ENCODE data around the gene PLCD4. TPM values are rescaled to one million over a fixed set of nuclear protein-coding genes. Genes with fewer than 3 reads are reported as not detected.

PLCD4 gene
- total RNA-seq = 0.27 TPM

DNA sequence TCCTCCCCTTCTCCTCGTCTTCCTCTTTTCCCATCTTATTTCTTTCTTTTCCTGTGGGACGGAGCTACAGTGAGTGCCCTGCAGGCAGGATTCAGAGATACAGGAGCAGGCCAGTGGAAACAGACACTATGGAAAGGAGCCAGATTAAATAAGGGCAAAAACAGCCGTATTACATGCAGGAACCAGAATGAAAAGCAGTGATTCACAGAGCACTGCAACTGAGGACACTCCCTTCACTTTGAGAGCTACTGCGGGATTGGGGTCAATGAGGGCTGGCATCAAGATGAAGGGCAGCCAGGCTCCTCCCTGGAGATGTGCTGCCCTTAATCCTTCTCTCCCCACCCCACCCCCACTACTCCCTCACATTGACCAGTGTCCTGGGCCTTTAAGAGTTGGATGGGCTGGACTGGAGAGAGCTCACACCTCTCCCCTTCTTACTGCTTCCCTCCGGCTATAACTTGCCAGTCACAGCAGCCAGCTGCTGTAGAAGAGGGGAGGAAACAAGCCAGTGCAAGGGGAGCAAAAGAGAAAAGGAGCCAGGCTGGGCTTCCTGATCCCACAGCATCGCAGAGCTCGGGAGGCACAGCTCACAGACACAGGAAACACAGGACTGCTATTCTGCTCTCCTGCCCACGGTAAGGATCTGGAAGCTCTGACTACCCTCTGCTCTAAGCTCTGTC is at the start of gene PLCD4:
TSS of gene PLCD4 (plus strand) at position 464 of the 680 bp plus-strand sequence. CDS start 7,841 bp downstream, outside the sequence.
- DNase-seq (ENCODE audit: low read depth in 2 of 3, low spot score in 2 of 3) = no peak

DNA sequence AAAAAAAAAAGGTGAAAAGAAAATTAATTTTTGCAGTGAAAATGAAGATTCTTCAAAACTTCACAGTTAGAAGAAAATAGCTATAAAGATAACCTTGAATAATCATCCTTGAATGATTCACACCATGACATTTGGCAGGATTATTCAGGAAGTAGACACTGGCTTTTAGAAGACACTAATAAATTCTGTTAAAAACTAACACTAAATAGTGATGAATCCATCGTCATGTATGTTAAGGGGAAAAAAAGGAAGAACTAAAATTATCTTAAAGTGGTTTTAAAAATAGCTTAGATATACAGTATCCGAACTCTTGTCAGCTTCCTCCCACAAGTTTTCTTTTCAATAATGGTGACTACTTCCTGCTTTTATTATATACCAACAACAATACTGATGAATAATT is 49.8 kb upstream of the PLCD4 start:
- no peak for DNase-seq (ENCODE audit: low read depth in 2 of 3, low spot score in 2 of 3)

DNA sequence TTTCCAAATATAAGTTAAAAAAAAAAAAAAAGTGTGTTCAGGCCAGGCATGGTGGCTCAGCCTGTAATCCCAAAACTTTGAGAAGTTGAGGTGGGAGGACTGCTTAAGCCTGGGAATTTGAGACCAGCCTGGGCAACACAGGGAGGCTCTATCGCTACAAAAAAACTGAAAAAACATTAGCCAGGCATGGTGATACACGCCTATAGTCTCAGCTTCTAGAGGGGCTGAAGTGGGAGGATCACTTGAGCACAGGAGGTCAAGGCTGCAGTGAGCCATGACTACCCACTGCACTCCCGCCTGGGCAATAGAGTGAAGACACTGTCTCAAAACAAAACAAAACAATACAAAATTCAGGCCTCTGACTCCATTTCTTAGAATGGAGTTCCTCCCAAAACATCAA is 48.7 kb upstream of the PLCD4 start:
- no peak for DNase-seq (ENCODE audit: low read depth in 2 of 3, low spot score in 2 of 3)

DNA sequence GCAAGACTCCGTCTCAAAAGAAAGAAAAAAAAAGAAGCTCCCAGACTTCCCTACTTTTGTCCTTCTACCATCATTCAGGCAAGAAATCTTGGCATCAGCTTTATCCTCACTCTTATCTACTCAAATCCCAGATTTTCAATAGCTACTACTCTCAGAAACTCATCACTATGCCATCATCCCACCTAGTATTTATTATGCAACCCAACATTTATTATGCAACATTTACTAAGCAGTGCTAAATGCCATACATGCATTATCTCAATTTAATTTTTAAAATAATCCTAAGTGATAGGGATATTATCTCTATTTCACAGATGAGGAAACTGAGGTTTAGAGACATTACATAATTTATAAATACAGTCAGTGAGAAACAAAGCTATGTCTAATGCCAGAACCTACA is 43.6 kb upstream of the PLCD4 start:
- DNase-seq (ENCODE audit: low read depth in 2 of 3, low spot score in 2 of 3) = no peak

DNA sequence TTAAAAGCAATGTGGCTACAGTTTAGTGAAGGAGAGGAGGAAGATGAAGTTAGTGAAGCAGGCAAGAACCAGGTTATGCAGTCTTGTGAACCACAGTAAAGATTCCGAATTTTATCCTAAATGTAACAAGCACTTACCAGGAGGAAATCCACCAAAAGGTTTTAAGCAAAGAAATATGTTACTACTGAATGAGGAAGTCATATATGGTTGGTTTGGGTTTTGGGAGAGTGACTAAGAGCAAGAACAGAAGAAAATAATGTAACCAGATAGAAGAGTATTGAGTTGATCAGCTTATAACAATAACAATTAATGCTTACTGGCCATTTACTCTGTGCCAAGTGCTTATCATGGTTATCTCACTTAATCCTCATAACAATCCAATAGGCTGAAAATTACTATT is 41.4 kb upstream of the PLCD4 start:
- DNase-seq (ENCODE audit: low read depth in 2 of 3, low spot score in 2 of 3) = peak in 1 of 3 donors; percentile 8

DNA sequence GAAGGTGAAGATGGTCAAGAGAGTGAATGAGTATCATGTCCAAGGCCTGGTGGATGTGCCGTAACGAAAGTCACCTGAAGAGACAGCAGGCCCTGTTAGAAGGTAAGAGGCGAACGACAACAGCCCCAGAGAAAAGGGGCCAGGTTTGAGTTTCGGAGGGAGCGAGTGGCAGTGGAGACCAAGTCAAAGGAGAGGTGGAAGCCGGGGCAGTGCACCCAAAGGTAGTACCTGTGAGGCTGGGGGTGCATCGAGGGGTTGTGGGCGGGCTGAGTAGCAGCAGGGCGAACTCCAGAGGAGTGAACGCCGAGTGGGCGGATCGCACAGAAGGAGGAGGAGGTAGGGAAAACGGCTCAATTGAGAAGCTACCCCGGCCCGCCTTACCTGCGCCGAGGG is 39.9 kb upstream of the PLCD4 start:
- no peak for DNase-seq (ENCODE audit: low read depth in 2 of 3, low spot score in 2 of 3)

DNA sequence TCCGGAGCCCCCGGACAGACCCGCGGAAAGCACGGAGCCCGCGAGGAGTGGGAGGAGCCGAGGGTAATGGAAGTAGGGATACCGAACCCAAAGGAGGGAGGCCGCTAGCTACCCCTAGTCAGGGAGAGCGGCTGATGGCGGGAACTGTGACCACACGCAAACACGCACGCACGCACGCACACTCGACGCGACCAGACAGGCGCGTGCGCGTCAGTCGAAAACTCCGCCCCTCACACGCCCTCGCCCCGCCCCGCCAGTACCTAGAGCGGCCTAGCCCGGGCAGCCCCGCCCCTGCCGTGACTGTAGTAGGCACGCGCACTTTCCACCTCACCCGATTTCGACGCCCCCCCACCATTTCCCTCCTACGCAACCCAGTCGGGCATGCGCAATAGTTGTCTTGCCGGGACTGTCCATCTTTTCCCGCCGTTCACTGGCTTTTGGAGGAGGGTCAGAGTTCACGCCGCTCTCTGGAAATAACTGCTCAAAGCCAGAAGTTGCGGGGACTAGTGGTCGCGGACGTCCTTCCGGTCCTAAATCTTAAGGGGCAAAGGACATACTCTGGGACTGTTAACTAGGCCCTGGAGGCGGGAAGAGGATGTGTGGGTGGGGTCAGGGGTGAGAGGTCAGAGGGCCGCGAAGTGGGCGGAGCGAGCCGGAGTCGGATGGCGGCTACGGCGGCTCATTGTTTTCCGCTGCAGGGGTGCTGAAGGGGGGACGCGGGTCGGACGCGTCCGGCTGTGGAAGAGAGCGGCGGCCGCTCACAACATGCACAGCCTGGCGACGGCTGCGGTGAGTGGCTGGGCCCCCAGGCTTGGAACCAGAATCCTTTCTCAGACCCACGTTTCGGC is 39.3 kb upstream of the PLCD4 start, which contains the start of the genes CNOT9 and USP37:
TSS of gene CNOT9 (plus strand) at position 650 of the 848 bp plus-strand sequence. CDS start at position 766, 116 bp downstream.
TSS of gene USP37 (minus strand) at position 162 of the 848 bp plus-strand sequence. CDS start 9,698 bp downstream, outside the sequence.
- DNase-seq (ENCODE audit: low read depth in 2 of 3, low spot score in 2 of 3) = peak; percentile 96 to 99 (median 96)

DNA sequence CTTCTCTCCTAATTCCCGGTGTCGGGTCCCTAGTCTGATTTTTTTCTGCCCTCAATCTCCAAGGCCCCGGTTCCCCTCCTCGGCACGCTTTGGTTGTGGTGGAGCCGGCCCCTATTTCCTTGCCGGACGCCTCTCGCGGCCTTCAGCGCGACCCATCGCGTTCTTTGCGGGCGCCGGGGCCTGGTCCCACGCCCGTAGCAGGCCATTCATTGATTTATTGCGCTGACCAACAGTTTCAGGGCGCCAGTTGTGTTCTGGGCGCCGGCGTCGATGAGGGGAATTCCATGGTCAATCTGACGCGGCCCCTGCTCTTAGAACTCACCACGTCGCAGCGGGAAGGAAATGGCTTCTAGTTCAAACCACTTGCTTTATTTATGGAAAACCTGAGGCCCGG is 38.7 kb upstream of the PLCD4 start:
- DNase-seq (ENCODE audit: low read depth in 2 of 3, low spot score in 2 of 3) = peak; percentile 28 to 72 (median 68)

DNA sequence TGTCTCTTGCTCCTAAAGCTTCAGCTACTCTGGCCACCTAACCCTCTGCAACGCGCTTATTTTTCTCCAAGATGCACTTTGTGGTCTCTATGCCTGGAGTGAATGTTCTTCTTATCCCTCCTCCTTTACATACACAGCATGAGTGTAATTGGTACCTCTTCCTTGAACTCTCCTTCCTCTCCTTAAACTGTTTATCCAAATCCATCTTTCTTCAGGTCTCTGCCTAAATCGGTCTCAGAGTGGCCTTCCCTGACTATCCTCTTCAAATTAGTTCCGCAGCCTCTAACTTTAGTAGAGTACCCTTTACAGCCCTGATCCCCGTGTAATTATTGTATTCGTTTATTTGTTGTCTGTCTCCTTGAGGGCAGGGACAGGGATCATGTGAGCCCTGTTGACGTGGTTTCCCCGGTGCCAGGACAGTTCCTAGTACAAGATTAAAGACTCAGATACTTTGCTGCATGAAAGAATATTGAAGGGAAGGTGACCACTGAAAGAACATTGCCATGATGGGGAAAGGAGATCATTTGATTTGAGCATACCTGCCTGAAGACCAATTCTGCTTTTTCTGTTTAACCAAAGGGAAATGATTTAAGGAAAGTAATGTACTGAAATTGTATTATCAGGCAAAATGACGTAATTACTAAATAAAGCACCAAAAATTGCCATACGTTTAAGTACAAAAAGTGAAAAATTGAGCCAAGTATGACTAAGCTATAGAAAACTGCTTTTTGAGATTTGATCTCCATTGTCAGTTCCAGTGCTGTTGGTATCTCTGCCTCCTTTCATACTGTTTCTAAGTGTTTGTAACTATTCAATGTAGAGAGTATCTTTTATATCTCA is 37.8 kb upstream of the PLCD4 start:
- peak in 1 of 3 donors; percentile 10 for DNase-seq (ENCODE audit: low read depth in 2 of 3, low spot score in 2 of 3)

DNA sequence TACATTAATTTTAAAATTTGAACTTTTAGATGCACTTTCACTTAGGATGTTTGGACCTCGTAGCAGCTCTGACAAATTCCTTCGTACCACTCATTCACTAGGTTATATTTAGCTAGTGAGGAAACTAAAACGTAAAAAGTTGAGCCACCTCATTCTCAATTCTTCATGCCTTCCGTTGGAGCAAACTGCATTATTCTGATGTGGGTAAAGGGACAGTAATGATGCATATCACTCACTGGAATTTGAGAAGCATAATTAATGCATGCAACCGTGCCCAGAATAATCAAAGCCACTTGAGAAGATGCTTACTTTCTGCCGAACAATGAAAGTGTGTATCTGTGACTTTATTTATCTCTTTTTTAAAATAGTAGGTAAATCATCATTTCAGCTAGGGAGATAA is 36.8 kb upstream of the PLCD4 start:
- DNase-seq (ENCODE audit: low read depth in 2 of 3, low spot score in 2 of 3) = no peak

DNA sequence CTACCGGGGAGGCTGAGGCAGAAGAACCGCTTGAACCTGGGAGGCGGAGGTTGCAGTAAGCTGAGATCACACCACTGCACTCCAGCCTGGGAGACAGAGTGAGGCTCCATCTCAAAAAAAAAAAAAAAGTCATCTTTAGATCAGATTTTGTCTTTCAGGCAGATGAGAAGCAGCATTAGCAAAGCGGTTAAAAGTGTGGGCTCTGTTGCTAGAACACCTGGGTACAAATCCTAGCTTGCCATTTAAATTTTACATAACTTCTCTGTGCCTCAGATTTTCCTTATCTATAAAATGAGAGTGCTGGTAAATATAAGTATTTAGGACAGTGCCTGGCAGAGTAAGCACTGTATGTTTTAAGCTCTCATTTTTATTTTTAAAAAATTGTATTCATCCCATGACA is 30.8 kb upstream of the PLCD4 start:
- no peak for DNase-seq (ENCODE audit: low read depth in 2 of 3, low spot score in 2 of 3)

DNA sequence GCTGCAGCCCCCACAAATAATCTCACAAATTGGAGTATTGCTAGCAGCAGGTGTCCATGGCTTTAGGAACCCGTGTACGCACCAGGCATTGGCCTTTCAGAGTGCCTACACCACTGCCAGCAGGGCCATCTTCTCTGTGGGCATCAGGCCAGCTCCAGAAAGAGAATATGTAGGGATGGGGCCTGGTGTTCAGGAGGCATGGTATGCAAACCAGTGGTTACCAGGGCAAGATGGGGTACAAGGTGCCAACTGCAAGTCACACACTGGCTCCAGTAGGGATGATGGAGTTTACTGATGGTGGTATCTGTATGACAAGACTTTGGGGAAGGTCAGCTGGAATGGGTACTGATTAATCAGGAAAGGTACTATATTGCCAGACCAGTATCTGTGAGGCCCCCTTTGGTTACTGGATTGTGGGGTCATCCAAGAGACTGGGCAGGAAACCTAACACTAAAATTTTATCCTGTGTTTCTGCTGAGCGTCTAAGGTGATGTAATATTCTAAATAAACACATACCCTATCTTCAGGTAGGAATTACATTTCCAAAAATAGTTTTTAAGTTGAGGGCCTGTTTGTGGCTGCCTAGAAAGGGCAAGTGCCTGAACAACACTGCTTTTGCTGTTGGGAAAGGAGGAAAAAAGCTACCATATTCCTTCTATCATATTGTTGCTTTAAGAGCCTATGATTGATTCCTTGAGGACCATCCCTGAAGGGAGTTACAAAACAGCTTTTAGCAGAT is 30.0 kb upstream of the PLCD4 start:
- DNase-seq (ENCODE audit: low read depth in 2 of 3, low spot score in 2 of 3) = no peak

DNA sequence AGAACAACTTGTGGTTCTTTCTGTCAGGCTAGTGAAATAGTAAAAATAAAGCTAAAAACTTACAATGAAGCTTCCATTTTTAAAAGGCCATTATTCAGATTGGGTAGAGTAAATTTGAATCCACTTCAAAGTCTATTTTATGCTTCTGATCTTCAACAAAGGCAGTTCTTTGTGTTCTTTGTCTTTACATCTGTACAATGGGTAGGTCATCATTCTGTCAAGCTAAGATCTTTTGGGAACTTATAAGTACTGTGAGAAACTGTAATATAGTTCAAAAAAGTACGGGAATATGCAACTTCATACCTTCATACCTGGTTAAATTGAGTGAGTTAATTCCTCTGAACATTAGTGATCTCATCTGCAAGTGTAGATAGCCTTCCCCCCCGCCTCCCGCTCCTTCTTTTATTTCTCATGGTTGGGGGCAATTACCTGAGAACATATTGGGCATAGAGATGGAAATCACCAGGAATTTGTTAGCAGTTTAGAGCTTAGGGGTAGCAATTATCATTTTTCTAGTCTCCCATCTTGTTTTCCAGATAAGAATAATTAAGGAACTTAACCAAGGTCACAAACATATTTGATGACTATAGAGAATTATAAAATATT is 29.3 kb upstream of the PLCD4 start:
- DNase-seq (ENCODE audit: low read depth in 2 of 3, low spot score in 2 of 3) = no peak

DNA sequence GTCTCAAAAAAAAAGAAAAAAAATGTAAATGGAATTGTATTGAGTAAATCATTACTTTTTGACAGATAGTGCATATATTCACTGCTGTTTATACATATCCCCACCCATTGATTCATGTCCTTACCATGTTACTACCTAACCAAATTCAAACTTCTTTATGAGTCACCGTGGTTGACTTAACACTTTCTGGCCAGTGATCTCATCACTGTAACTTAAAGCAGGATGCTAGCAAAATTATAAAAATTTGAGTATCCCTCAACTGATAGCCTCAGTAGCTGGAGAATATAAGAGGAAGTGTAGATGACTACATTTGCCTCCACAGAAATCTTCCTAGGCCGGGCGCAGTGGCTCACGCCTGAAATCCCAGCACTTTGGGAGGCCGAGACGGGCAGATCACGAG is 25.6 kb upstream of the PLCD4 start:
- no peak for DNase-seq (ENCODE audit: low read depth in 2 of 3, low spot score in 2 of 3)

DNA sequence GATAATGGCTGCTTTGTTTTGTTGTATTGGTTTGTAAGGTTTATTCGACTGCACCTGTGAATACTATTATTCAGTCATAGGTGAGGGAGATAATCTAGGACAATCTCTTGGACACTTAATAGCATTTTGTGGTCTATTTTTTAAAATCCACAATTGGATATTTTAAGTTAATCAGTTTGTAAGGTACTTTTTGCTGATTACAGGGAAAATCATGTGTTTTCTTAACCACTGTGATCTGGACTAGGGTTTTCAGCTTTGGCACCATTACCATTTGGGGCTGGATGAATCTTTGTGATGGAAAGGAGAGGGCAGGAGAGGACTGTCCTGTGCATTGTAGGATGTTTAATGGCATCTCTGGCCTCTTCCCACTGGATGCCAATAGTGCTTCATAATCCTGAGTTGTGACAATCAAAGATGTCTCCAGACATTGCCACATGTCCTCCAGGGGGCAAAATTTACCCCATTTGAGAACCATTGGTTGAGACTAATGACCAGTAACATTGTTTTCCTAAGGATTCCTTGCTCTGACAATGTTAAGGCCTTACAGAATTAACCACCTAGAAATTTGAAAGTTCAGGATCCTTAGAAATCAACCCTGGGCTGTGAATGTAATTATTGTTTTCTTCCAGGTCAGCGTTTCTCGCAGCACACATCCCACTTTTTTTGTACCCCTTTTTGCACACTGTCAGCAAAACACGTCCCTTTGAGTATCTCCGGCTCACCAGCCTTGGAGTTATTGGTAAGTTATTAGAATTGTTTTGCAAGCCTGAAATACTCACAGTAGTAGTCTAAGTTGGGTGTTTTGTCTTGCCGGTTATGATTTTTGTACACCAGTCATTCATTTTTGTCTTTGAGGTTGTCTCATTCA is 23.5 kb upstream of the PLCD4 start:
- DNase-seq (ENCODE audit: low read depth in 2 of 3, low spot score in 2 of 3) = no peak

DNA sequence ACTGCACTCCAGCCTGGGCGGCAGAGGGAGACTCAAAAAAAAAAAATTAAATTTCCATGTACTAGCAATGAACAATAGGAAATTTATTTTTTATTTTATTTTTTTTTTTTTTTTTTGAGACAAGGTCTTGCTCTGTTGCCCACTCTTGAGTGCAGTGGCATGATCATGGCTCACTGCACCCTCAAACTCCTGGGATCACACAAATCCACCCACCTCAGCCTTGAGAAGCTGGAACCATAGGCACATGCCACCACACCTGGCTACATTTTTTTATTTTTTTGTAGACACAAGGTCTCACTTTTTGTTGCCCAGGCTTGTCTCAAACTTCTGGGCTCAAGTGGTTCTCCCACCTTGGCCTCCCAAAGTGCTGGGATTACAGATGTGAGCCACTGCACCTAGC is 22.2 kb upstream of the PLCD4 start:
- DNase-seq (ENCODE audit: low read depth in 2 of 3, low spot score in 2 of 3) = no peak

DNA sequence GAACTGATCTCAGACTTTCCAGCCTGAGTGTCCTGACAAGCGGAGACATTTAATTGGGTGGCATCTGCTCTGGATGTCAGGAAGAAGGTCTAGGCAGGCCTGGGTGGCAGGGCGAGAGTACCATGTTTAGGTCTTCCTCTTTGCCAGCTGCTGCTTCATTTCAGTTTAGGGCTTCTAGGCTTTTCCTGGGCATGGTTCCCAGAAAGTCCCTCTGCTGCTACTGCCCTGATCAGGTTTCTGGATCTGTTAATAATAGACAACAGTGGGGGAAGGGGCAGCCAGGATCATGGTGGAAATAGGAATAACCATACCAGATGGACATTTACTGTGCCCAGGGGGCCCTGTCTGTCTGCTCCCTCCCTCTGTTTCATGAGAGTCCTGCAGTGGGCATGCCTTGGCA is 2.3 kb upstream of the PLCD4 start:
- DNase-seq (ENCODE audit: low read depth in 2 of 3, low spot score in 2 of 3) = no peak

DNA sequence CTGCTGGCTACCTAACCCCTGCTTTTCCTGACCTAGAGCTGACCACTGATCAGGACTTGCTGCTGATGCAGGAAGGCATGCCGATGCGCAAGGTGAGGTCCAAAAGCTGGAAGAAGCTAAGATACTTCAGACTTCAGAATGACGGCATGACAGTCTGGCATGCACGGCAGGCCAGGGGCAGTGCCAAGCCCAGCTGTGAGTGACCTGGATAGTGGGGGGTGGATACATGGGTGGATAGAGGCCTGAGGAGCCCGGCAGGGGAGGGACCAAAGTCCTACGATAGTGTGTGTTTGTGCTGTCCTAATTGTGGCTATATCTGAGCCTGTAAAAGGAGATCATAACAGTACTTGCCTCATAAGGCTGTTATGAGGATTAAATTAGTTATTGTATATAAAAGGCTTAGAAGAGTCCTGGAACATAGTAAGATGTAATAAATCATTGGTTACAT is 8.2 kb downstream of the PLCD4 start:
- no peak for DNase-seq (ENCODE audit: low read depth in 2 of 3, low spot score in 2 of 3)

Measured in hematopoietic multipotent progenitor cell (in vitro differentiated cells).